CD14-positive monocyte (primary cell): ENCODE results near the gene ZNF22. TPM values are rescaled to one million over a fixed set of nuclear protein-coding genes. Genes with fewer than 3 reads are reported as not detected.

Experiments used
- DNase-seq, 3 donors: peaks; one replicate each; pipeline ENCODE4 v3.0.0-alpha.2; 2011 to 2022
- H2AFZ ChIP-seq: 2 replicates; pipeline ENCODE4 v1.6.0; 2012; ENCODE audit warnings: mild to moderate bottlenecking, low read depth, low read length, inconsistent platforms; ENCODE audit not compliant: insufficient read depth, poor library complexity, severe bottlenecking
- H3K27ac ChIP-seq, 2 donors: 1 replicate in 1 of 2; 2 replicates in 1 of 2; pipeline ENCODE4 v1.5.1; 2012 to 2013; ENCODE audit warnings: low read length in 2 of 2, control low read depth in 1 of 2, inconsistent platforms in 1 of 2, low read depth in 1 of 2, mild to moderate bottlenecking in 1 of 2
- H3K27me3 ChIP-seq, 2 donors: one replicate each; pipeline versions ENCODE4 v1.6.0 to v1.6.1; 2011 to 2013; ENCODE audit warnings: low read length in 2 of 2; ENCODE audit not compliant: control insufficient read depth in 2 of 2, insufficient read depth in 2 of 2
- H3K36me3 ChIP-seq, 2 donors: replicated peaks in 1 of 2; 1 replicate in 1 of 2; 2 replicates in 1 of 2; pipeline versions ENCODE4 v1.5.1 to v1.6.1; 2012 to 2013; ENCODE audit warnings: low read length in 2 of 2, control low read depth in 1 of 2, inconsistent platforms in 1 of 2, mild to moderate bottlenecking in 1 of 2; ENCODE audit not compliant: insufficient read depth in 2 of 2, control insufficient read depth in 1 of 2
- H3K4me1 ChIP-seq, 2 donors: 1 replicate in 1 of 2; 2 replicates in 1 of 2; pipeline versions ENCODE4 v1.5.1 to v1.6.1; 2012 to 2013; ENCODE audit warnings: low read length in 2 of 2, control low read depth in 1 of 2, inconsistent platforms in 1 of 2, mild to moderate bottlenecking in 1 of 2, moderate library complexity in 1 of 2; ENCODE audit not compliant: insufficient read depth in 2 of 2, control insufficient read depth in 1 of 2
- H3K4me2 ChIP-seq: replicated peaks from 2 replicates; pipeline ENCODE3; 2012; ENCODE audit warnings: low read length, moderate library complexity, mild to moderate bottlenecking; ENCODE audit not compliant: poor library complexity, severe bottlenecking; ENCODE audit errors: extremely low read depth
- H3K4me3 ChIP-seq, 3 experiments: fragments of 200-600 bp in 1 of 3; sonication (generic) in 1 of 3; replicated peaks in 1 of 3; 1 replicate in 2 of 3; 2 replicates in 1 of 3; pipeline ENCODE4 v1.5.1; 2011 to 2013; ENCODE audit warnings: low read length in 3 of 3, mild to moderate bottlenecking in 3 of 3, control low read depth in 2 of 3, low read depth in 2 of 3, inconsistent platforms in 1 of 3, moderate library complexity in 1 of 3
- H3K79me2 ChIP-seq: 2 replicates; pipeline ENCODE4 v1.6.0; 2012; ENCODE audit warnings: mild to moderate bottlenecking, control low read depth, inconsistent platforms, low read length, moderate library complexity; ENCODE audit not compliant: insufficient read depth
- H3K9ac ChIP-seq: 2 replicates; pipeline ENCODE4 v1.6.0; 2017; ENCODE audit warnings: low read length, mild to moderate bottlenecking; ENCODE audit not compliant: insufficient read depth, poor library complexity, severe bottlenecking
- H3K9me3 ChIP-seq, 2 donors: replicated peaks in 1 of 2; 1 replicate in 1 of 2; 2 replicates in 1 of 2; pipeline versions ENCODE4 v1.5.1 to v1.6.1; 2012 to 2013; ENCODE audit warnings: low read length in 2 of 2, control low read depth in 1 of 2; ENCODE audit not compliant: control insufficient read depth in 1 of 2, insufficient read depth in 1 of 2
- H4K20me1 ChIP-seq: 2 replicates; pipeline ENCODE4 v1.6.0; 2012; ENCODE audit warnings: mild to moderate bottlenecking, low read length, control low read depth, moderate library complexity; ENCODE audit not compliant: insufficient read depth
- H3K27ac Mint-ChIP-seq, 7 donors: one replicate each; pipeline ENCODE4 v1.8.0; 2020; ENCODE audit warnings: mild to moderate bottlenecking in 7 of 7, mixed read lengths in 7 of 7, moderate library complexity in 6 of 7, inconsistent platforms in 2 of 7
- H3K27me3 Mint-ChIP-seq, 3 donors: one replicate each; pipeline ENCODE4 v1.8.0; 2021 to 2022; ENCODE audit warnings: low read depth in 3 of 3, mild to moderate bottlenecking in 3 of 3, mixed read lengths in 3 of 3, moderate library complexity in 3 of 3, inconsistent platforms in 1 of 3
- H3K36me3 Mint-ChIP-seq, 2 donors: one replicate each; pipeline ENCODE4 v1.8.0; 2020; ENCODE audit warnings: mixed read lengths in 2 of 2, inconsistent platforms in 1 of 2, mild to moderate bottlenecking in 1 of 2
- H3K4me1 Mint-ChIP-seq: one replicate; pipeline ENCODE4 v1.8.0; 2020; ENCODE audit warnings: mild to moderate bottlenecking, mixed read lengths
- H3K4me3 Mint-ChIP-seq, 2 donors: one replicate each; pipeline ENCODE4 v1.8.0; 2020; ENCODE audit warnings: mild to moderate bottlenecking in 2 of 2, mixed read lengths in 2 of 2, moderate library complexity in 1 of 2
- H3K9me3 Mint-ChIP-seq, 7 donors: one replicate each; pipeline ENCODE4 v1.8.0; 2020 to 2022; ENCODE audit warnings: mixed read lengths in 7 of 7, mild to moderate bottlenecking in 6 of 7, moderate library complexity in 6 of 7, inconsistent platforms in 2 of 7
- WGBS: methylation state at CpG from one replicate; pipeline ENCODE4 v1.1.5; 2013; ENCODE audit warnings: missing lambda C conversion rate; ENCODE audit not compliant: insufficient coverage; 5-methylcytosine and 5-hydroxymethylcytosine counted together
- intact Hi-C, 2 donors: fragments of 100-400 bp; cut with micrococcal nuclease; formaldehyde crosslinking; loops; one replicate each; pipeline versions ENCODE4 v1.15.0 to v1.15.1; 2023
- polyA plus RNA-seq, 3 donors: library from polyadenylated mRNA; depleted of rRNA in 1 of 3; unstranded in 2 of 3; stranded (reverse) in 1 of 3; fragments of 300-500 nt in 2 of 3; fragments of >200 nt in 1 of 3; fragmentation: Illumina TruSeq in 2 of 3; gene quantifications; 1 replicate in 2 of 3; 2 replicates in 1 of 3; pipeline ENCODE4 v1.2.3, GENCODE V29; 2012 to 2021
- TF ChIP-seq, protein P1 (sequence below): fragments of 200-600 bp; IDR thresholded peaks from one replicate; pipeline ENCODE4 v1.8.0; 2022; ENCODE audit warnings: antibody characterized with exemption, mild to moderate bottlenecking

Gene ZNF22
- polyA plus RNA-seq, 3 donors, result 4.1 to 14.6 (median 10.4) TPM

DNA sequence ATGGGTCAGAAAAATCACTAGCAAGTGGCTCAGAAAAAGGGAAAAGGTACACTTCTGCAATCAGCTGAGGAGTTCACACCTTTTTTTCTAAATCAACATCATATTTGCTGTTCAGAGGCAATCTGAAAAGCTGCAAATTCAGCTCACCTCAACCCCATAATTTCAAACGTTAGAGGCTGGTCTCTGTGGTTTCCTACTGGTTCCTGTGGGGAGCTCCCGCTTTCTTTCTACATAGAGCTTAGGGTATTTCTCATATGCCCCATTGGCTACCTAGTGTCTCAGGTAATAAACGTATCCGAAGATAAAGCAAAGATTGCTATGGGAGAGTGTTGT, 5.2 kb upstream of the ZNF22 start:
- TF ChIP-seq, protein P1, sequence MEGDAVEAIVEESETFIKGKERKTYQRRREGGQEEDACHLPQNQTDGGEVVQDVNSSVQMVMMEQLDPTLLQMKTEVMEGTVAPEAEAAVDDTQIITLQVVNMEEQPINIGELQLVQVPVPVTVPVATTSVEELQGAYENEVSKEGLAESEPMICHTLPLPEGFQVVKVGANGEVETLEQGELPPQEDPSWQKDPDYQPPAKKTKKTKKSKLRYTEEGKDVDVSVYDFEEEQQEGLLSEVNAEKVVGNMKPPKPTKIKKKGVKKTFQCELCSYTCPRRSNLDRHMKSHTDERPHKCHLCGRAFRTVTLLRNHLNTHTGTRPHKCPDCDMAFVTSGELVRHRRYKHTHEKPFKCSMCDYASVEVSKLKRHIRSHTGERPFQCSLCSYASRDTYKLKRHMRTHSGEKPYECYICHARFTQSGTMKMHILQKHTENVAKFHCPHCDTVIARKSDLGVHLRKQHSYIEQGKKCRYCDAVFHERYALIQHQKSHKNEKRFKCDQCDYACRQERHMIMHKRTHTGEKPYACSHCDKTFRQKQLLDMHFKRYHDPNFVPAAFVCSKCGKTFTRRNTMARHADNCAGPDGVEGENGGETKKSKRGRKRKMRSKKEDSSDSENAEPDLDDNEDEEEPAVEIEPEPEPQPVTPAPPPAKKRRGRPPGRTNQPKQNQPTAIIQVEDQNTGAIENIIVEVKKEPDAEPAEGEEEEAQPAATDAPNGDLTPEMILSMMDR, result no peak
- Histone ChIP-seq H3K79me2 (no peaks in the 10 kb centered on the region), H3K27me3 (no peaks in the 10 kb centered on the region), H3K9ac (no peak overlapping the region), H3K4me1 (peaks cover 8 to 22% of the 10 kb centered on the region in 2 donors), H3K27ac (peak overlapping the region in 1 of 2 donors; percentile 6), H2AFZ (no peak overlapping the region), H3K4me3 (no peak overlapping the region), H3K4me2 (no peak overlapping the region), H3K9me3 (no peaks in the 10 kb centered on the region), H4K20me1 (peaks cover 56% of the 10 kb centered on the region), H3K36me3 (peaks cover 47 to 48% of the 10 kb centered on the region in 2 donors)
- Mint-ChIP-seq H3K27ac (peak overlapping the region in 2 of 7 donors; percentile 8 to 46), H3K4me3 (no peak overlapping the region), H3K27me3 (peaks cover 0 to 4% (median 1%) of the 10 kb centered on the region in 3 donors), H3K4me1 (peaks cover 42% of the 10 kb centered on the region), H3K9me3 (no peaks in the 10 kb centered on the region), H3K36me3 (peaks cover 43 to 45% of the 10 kb centered on the region in 2 donors)
- intact Hi-C loops, result no loop called here
- no peak for DNase-seq
- WGBS, result no CpG with 5 or more reads among the region's 4 CpGs

DNA sequence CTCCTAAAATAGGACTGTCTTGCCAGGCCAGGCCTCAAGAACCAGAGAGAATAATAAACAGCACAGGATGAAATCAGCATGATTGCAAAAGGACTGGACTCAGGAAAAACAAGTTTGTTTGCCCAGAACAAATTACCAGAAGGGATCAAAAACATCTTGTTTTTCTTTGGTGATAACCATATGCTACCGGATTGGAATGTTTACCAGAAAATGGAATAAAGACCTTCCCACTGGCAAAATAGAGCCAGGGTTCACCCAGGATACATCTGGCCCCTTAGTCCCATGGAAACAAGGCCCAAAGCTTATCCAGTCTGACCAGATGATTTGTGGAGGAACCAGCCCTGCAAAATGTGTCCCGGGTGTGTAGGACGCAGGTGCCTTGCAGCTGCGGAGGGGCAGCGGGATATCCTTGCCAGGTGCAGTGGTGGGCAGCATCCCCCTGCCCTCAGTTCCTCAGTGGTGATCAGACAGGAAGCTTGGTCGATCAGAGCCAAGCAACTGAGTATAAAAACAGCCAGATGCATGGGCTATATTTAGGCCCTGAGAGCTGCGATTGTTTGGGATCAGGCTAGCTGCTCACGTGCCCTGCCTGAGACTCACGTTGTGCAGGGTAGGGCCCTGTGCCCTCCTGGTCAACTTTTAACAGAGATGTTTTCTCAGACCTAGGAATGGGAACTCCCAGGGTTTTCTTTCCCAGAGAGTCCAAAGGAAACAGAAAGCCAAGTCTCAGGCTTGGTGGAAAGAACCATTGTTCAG, 4.6 kb upstream of the ZNF22 start:
- no peak overlapping the region for H3K4me3 Mint-ChIP-seq
- no peak overlapping the region for H3K4me3 ChIP-seq
- peaks cover 42 to 43% of the 10 kb centered on the region in 2 donors for H3K36me3 ChIP-seq
- 1% methylated on average over 8 of the region's 9 CpGs for WGBS
- TF ChIP-seq, protein P1, result no peak
- intact Hi-C loops, result no loop called here
- no peak for DNase-seq
- H3K27ac Mint-ChIP-seq, result peak overlapping the region in 4 of 7 donors; percentile 10 to 50 (median 48)
- peaks cover 37 to 39% of the 10 kb centered on the region in 2 donors for H3K36me3 Mint-ChIP-seq
- H3K79me2 ChIP-seq, result no peaks in the 10 kb centered on the region
- H2AFZ ChIP-seq, result no peak overlapping the region
- no peaks in the 10 kb centered on the region for H3K9me3 Mint-ChIP-seq
- no peak overlapping the region for H3K9ac ChIP-seq
- H3K9me3 ChIP-seq, result no peaks in the 10 kb centered on the region
- H4K20me1 ChIP-seq, result peaks cover 50% of the 10 kb centered on the region
- H3K27me3 Mint-ChIP-seq, result peaks cover 0 to 6% (median 1%) of the 10 kb centered on the region in 3 donors
- no peaks in the 10 kb centered on the region for H3K27me3 ChIP-seq
- H3K27ac ChIP-seq, result peak overlapping the region in 1 of 2 donors; percentile 6
- peaks cover 43% of the 10 kb centered on the region for H3K4me1 Mint-ChIP-seq
- H3K4me2 ChIP-seq, result no peak overlapping the region
- peaks cover 8 to 24% of the 10 kb centered on the region in 2 donors for H3K4me1 ChIP-seq
